ENCODE data around the gene ANKH.

Gene ANKH

DNA sequence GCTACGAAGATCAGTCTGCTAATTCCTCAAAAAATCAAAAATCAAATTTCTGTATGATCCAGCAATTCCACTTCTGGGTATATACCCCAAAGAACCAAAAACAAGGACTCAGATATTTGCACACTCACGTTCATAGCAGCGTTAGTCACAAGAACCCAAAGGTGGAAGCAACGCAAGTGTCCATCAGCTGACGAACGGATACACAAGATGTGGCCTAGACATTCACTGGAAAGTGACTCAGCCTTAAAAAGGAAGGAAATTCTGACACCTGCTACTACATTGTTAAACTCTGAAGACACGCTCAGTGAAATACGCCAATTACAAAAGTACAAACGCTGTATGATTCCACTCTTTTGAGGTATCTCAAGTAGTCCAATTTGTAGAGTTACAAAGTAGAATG lies 113.7 kb downstream of the ANKH start:
- DNase-seq = peak in 1 of 2 experiments; percentile 0

DNA sequence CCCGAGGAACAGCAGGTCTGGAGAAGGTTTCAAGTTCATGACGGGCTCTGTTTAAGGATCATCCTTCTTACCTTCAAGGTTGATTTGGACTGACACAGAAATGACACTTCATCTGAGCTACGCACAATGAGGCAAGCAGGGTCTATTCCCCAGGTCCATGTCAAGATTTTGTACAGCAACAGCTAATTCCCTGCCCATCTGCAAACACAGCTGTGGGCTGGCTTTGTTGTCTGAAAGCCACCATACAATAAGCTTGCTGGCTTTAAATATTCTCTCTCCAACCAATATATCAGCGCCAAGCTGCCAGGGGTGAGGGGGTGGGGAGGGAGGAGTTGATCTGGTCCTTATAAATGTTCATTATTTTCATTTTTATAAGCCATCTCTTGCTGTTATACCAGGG lies 115.1 kb downstream of the ANKH start:
- no peak for DNase-seq

DNA sequence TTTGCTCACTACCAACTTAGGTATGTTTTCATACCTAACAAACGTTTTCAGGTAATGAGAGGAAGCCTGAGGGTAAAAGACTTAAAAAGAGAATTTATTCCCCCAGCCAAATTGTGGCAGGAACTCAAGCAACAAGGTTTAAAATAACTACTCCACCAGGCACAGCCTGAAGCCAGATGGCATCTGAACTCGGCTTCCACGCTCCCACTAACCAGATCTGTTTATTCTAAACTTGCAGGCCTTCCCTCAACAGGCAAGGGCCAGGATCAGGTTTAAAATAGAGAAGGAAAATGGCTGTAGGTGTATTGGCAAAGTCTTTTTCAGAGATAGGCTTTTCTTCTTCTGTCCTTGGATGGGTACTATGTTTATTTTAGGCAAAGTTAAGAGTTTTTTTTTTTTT lies 117.6 kb downstream of the ANKH start:
- no peak for DNase-seq

DNA sequence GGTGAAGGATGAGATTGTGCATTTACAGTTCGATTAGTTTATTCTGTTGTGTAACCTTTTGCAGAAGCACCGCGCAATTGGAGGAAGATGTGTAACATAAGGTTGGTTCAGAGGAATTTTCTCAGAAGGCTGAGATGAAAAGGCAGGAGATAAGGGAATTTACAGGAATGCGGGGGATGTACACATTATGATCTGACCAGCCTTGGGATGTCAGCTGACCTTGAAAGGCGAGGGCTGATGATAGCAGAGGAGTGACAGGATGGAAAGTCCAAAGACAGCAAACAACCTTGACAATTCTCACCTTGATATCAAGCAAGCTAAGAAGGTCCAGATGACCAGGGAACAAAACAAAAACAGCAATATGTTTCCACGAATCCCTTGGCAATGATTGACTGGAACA lies 118.3 kb downstream of the ANKH start:
- DNase-seq = no peak

DNA sequence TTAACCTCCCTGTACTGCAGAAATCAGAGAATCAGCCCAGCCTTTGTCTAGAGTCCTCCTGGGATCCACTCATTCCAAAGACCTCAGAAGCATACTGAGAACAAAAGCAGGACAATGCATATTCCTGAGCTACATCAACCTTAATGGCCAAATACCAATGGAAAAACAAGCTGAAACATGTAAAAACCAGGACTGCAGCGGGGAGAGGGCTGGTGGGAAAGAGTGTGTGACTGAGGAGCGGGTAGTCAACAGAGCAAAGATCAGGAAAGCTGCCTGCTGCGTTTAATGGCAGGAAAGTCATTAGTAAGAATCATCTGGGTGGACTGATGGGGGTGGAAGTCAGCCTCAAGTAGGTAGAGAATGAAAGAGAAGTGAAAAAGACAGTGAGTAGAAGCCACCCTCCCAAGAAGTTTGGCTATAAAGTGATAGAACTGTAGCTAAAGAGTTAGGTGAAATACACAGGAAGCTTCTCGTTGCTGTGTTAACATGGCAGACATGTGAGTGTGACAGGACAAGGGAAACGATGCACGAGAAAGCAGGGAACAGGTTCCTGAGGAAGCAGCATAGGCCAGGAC lies 119.0 kb downstream of the ANKH start:
- DNase-seq = no peak

DNA sequence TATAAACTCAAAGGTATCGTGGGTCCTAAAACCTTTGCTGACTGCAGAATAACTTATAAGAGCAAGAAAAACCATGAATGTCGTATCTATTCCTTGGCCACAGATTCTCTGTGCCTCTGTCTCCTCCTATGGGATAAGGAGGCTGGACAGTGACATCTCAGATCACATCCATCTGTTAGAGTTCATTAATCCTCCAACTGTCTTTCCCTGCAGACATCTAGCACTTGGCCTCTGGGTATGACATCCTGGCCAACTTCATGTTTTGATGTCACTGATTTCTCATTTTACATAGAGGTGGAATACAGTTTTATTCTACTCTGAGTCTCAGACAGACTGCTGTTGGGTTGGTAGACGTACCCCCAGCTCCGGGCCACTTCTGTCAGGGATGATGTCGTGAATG lies 120.9 kb downstream of the ANKH start:
- no peak for DNase-seq

DNA sequence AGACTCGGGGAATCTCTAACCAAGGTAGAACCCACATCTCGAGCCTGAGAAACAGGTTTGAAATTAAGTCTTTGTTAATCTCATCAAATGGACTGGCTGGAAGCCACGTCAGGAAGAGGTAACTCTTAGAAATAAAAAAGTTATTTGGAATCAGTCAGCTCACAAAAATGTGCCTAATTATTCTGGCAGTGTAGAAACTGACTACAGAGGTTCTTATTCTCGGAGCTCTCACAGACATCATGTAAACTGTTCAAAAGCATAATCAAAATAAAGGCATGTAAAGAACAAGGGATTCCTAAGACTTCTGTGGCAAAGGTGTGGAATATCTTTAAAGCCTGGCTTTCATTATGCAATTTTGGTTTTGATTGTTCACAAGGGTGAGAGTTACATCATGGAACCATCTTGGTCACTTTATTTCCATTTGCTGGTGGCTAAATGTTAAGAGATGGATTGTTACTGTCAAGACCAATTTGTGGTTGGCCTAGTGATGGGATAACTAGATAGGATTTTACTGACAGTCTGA lies 121.9 kb downstream of the ANKH start:
- DNase-seq = no peak

DNA sequence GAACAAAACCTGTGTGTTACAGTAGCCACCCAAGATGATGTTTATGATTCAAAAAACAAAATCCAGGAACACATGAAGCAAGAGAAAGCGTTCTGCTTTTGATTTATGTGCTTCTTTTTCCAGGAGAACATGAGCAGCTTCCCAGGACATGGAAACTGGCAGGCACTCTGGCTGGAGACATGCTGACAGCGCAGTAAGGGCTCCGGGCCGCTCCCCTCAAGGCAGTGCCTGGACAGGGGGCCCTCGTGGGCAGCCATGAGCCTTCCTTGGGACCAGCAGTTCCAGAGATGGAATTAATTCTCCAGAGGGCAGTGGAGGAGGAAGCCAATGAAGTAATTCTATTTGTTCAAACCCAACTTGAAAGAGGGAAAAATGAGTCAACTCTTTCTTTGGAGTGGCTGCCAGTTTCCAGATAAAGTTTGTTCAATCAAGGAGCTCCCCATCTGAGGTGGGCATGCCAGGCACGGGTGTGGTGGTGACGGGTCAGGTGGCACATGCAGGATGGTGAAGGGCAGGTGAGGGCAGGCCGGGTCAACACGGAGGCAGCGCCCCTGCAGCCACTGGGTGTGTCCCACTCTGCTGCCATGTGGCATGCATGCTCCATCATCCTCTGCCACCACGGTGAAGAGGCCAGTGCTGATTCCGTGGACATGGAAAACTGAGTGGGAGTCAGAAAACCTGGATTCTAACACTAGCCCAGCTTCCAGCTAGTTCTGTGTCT lies 123.2 kb downstream of the ANKH start:
- no peak for DNase-seq

DNA sequence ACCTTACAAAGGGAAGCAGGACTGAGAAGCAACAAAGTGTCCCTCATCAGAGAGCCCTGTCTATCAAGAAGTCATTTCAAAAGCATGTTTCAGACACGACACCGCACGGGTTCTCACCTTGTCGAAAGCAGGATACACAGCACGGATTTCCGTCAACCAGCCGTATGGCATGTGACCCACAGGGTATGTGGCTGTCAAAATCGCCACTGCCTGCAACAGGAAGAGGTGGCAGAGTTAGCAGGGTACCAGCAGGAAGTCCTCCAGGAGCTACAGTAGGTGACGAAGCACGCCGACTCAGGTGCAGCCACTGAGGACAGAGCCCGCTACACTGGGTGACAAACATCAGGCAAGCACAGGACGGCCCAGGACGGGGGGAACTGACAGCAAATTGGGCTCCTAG lies 125.8 kb downstream of the ANKH start:
- DNase-seq = no peak

DNA sequence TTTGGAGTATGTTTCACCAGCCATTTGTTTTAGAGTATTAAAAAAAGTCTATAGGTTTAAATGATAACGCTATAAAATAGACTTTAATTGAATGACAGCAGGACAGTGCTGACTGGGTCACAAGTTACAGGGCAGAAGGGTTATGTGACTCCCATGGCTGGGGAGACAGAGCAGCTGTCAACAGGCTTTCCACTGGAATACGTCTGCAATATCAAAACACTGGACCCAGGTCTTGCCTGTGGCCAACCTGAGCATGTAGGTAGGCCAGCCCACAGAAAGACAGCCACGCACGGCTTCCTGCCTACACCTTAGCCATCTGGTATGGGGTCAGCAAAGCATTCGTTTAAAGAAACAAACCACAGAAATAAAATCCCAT lies 126.4 kb downstream of the ANKH start:
- DNase-seq = no peak

DNA sequence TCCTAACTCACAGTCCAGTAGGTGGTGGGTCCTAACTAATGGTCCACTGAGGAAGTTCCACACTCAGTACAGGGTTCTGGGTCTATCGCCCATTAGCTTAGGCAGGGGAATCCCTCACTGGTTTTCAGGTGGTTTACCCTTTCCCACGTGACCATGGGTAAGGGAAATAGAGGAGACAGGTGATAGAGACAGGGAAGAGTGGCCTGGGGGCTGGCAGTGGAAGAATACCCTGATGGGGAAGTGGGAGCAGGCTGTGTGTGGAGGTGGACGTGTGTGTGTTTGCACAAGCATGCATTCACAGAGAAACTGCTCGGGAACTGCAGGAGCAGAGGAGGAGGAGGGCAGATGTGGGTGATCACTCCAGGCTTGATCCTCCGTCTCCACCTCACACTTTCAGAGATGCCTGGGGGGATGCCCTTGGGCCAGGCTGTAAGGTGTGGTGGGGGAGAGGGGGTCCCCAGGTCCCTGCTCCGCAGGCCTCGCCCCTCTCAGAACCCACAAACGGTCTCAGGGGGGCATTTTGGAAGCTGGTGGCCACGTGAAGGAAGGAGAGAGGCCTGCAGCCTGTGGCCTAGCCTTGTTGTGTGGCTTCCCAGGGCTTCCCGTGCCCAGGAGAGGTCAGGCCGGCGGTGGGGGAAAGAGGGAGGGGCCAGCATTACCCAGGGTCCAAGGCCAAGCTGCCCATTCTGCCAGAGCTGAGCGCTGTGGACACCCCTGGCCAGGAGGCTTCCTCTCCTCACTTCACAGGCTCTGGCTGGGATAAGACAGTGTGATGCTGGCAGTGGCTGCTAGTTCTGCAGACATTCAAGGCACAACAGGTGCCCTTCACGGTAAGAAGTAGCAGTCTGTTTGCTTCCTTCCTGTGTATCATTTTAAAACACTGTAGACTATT lies 127.0 kb downstream of the ANKH start:
- DNase-seq = no peak

DNA sequence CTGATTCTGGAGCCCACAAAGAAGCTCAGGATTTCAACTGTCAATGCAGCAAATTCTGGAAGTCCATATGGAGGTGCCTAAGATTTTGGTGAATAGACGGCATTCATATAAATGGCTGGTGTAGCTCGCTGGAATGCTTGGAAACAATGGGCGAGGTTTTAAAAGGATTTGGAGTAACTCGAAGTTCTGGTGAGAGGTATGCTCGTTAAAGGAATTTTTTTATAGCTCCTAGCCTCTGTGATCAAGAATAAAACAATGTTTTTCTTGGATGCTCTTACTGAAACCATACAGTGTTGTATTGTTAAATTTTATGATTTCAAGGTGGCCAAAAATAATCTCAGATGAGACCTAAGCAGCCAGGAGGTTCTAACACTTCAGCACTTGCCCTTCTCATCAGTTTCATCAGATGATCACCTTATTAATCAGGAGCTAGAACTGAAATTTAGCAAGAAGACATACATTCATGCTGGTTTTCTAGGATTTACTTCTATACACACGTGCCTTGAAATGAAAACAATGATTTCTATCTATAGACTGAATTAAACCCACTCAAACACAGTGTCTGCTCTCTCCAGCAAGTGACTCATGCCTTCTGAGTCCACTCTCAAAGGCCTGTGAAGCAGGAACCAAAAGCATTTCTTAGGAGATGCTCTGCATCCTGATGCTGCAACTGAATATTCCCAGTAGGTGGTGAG lies 127.8 kb downstream of the ANKH start:
- no peak for DNase-seq

DNA sequence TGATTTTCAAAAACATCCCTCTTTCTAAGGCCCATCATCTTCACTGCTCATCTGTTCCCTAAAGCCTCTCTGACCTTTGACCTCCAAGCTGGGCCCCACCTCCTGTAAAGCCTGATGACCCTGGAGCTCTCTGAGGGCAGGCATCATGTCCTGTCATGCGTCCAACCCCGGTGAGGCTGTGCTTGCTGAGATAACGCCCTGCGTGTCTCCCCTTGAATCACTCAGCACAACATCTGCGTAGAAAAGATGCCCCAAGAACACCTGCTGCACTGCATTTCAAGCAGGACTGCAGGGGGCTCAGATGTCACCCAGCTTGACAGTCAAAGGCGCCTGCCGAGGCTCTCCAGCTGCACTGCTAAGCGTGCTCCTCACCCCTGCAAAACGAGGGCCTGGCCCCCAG lies 129.1 kb downstream of the ANKH start:
- DNase-seq = no peak

DNA sequence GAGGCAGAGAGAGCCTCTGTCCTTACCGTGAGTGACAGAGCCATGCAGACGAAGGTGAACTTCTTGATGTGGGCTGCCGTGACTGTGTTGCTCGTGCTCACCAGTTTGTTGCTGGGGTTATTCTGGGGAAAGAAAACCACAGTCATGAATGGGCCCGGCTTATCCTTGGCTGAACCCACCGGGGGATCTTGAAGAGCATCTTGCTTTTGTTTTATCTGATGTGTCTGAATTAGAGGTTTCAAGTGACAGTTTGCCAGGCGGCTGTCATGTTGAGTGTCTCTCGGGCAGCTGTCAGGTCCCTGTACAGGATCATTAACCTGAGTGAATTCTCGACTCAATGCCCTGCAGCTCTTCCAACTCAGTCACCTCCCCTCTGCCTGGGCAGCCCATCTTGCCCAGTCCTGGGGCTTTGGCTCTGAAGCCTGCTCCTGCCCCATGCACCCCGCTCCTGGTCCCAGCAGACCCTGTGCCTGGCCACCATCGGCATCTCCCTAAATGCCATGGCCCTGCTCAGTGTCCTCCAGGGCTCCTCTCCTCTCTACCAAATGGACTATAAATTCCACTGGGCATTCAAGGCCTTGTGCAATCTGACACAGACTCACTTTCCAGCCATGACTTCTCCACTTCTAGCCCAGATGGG lies 129.7 kb downstream of the ANKH start:
- DNase-seq = no peak

DNA sequence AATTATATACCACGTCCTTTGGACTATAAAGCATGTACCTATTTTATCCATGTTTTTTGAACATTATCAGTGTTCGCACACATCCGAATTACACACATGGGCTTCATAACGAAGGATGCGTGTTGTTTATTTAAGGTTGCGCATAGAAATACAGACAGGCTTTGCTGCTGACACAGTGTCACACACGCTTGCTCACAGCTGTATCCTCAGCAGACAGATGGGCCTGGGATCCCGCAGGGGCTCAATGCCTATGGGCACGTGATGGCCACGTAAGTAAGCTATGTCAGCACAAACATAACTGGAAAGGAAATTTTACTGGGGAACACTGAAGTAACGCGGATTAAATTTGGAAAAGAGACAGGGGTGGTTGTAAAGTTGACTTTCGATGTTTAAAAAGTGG lies 130.4 kb downstream of the ANKH start:
- no peak for DNase-seq

DNA sequence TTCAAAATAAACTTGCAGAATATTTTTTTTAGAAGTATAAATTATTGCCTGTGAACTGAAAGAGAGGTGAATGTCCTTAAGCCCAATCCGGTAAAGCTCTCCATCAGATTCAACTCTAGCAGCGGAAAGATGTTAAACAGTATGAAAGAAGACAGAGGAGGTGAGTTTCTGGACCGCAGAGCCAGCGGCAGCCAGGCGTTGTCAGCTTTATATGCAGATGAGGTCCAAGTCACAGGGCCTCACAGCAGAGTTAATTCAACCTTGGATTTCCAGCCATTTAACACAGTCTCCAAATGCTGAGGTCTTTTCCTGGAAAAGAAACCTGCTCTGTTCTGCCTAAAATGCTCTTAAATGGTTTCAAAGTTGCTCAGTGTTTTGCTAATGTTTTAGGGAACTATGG lies 131.6 kb downstream of the ANKH start:
- no peak for DNase-seq

DNA sequence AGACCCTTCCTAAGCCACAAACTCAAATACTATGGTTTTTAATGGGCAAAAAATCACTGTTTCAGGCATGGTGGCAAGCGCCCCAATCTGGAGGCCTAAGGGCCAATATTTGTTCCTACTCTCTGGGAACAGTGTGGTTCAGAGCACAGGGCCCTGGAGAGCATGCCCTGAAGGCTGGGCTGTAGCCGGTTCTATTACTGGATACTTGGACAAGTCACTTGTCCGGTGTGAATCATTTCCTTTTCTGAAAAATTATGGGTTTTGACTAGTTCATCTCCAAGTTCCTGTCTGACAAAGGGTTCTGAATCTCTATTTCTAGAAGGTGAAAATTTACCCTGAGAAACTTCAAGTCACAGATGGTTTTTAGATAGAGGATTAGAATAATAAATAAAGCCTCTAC lies 132.0 kb downstream of the ANKH start:
- DNase-seq = no peak

DNA sequence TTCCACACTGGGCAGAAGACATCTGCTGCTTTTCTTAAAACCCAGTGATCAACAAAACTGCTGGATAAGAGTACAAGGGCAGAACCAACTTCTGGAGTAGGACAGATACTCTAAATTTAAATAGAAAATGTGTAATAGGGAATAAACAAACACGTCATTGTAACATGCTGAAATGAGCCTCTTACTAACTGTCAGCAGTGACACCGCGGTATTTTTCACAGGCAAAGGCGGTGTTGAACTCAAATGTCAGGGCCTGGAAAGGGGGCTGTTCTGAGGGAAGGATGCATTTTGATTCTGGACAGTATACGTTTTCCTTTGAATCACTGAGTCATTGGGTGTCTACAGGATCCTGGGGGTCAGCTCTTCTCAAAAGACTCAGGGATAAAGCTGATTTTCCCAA lies 133.5 kb downstream of the ANKH start:
- no peak for DNase-seq

DNA sequence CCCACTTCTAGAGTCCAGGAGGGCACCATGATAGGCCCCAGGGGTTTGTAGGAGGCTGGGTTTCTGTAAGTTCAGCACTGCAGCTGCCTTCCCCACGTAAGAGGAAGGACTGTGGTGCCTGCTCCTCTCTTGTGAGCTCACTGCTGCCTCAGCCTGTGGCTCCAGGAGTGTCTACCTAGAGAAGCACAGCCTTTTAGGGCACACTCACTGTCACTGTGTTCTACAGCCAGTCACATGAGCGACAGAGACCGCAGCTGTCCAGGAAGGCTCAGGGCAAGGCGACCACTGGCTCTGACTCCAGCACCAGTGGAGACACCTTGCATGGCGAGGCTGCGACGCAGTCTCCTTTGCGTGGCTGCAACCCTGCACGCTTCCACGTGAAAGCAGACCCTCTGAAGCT lies 134.3 kb downstream of the ANKH start:
- no peak for DNase-seq

DNA sequence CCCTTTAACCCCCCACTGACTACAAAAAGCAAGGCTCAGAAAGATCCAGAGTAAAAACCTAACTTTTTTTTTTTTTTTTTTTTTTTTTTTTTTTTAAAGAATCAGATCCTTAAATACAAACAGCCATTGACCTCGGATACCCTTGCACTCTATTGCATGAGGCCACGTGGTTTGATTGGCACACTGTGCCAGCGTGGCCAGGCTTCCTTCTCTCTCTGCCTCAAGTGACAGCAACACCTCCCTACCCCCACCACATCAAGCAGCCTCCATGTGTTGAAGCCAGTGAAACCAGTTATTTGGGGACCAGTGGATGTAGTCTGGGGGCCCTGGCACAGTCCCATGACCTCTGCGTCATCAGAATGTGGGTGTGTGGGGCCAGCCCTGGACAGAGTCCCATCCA lies 135.6 kb downstream of the ANKH start:
- DNase-seq = no peak

DNA sequence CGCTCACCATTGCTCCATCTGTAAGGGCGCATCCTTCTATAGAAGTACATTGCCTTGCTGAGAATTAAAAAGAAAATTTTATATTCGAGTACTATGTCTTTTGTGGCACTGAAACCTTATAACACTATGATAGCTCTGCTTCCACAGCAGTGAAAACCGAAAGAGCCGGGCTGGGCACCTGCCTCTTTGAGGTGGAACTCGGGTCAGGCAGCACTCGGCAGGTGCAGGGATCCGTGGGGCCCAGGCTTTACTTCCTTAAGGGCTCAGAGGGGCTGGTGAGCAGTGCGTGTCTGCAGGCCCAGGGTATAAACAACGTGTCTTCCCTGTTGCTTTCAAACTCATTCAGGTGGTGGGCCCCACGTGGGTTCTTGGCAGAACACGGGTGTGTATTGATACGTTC lies 137.2 kb downstream of the ANKH start:
- DNase-seq = no peak

DNA sequence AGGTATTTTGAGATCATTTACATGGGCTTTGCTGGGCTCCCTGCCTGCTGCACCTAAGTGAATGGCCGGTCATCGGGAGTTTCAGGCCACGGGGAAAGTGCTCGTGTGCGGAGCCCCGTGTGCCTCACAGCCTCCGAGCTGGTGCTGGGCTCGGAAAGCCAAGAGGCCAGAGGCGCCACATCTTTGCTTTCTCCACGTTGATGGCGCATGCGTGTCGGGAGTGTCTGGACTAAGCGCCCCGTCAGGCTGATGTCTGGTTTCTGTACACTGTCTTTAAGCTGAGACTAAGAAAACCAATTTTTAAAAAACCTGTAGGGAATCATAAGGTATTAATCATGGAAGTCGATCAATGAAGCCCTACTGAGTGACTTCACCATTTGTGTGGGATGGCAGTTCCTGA lies 137.9 kb downstream of the ANKH start:
- no peak for DNase-seq

DNA sequence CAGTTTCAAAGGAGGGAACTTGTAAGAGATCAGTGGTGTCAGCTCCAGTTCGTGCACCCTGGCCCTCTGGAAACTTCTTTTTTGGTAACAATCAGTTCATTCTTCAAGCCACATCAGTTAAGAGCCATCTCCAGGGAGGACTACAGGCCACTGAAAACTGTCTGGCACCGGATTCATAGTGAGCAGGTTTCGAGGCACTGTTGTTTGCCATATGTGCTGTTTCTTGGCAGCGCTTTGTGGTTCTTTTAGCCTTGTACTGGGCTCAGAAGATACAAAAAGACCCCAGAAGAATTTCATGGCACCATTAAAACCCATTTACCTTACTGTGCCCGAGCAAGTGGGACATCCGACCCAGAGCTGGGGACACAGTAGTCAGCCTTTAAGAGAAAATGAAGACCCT lies 138.6 kb downstream of the ANKH start:
- no peak for DNase-seq
